Measurements from ENCODE around the gene STK39.

The STK39 gene

DNA sequence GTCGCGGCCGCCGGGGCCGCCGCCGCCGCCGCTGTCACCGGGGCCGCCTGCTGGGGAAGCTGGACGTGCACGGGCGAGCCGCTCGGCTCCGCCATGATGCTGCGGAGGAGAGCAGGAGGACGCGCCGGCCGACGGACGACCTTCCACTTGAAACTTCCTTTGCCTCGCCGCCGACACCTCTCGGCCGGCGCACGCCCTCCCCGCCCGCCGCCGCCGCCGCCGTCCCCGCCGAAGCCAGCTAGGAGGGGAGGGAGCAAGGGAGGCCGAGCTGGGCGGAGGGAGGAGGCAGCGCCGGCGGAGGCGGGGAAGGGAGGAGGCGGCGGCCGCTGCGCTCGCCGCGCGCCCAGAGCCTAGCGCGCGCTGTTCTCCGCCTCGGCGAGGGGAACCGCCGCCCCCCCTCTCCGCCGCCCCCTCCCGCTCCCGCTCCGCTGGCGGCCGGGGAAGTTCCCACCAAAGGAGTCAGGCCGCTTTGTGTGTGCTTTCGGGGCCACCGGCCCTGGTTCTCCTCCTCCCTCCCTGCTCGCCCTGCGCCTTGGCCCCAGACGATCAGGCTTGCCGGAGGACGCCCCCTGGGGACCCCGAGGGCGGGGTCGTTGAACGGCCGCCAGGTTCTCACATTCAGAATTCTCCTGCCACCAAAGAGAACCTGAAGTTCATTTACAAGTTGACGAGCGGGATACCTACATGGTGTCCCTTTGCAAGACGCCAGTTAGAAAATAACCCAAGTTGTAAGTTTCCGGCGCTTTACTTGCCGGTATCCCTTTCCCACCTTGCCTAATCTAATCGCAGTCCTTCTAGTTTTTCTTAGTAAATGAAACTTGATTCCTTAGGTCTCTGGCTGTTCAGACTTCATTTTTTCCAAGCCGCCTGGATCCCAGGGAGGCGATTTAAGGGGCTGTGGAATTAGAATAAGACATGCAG, at the start of gene STK39:
Gene STK39, minus strand, starts transcription at position 255 of the 921 bp plus-strand sequence. Its CDS starts 160 bp downstream, at position 95.
- peak; percentile 80 for DNase-seq (ENCODE audit: low read depth)
- TF ChIP-seq, protein P1, sequence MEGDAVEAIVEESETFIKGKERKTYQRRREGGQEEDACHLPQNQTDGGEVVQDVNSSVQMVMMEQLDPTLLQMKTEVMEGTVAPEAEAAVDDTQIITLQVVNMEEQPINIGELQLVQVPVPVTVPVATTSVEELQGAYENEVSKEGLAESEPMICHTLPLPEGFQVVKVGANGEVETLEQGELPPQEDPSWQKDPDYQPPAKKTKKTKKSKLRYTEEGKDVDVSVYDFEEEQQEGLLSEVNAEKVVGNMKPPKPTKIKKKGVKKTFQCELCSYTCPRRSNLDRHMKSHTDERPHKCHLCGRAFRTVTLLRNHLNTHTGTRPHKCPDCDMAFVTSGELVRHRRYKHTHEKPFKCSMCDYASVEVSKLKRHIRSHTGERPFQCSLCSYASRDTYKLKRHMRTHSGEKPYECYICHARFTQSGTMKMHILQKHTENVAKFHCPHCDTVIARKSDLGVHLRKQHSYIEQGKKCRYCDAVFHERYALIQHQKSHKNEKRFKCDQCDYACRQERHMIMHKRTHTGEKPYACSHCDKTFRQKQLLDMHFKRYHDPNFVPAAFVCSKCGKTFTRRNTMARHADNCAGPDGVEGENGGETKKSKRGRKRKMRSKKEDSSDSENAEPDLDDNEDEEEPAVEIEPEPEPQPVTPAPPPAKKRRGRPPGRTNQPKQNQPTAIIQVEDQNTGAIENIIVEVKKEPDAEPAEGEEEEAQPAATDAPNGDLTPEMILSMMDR (IDR thresholded peaks at IDR 0.05; ENCODE audit: insufficient read depth, low read depth, low read length, missing control alignments): no peak
- peak within 1 kb of the TSS; percentile 57 for H3K4me3 ChIP-seq (ENCODE audit: low read length)

DNA sequence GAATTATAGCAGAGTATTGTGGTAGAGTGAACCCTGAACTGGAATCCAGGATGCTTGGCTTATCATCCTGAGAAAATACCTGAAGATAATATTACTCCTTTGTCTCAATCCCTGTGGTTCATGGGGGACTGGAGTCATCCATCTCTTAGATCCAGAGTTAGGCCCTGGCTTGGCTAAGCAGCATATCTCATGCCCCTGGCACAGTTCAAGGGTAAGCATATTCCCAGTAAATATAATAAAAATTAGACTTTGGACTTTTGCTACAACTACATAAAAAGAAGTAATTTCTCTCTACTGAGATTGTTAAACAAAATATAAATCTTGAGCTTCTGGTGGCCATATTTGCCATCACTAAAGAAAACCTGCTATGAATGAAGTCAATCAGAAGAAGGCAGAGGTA, 47.7 kb upstream of the STK39 start:
- TF ChIP-seq, protein P1 (IDR thresholded peaks at IDR 0.05; ENCODE audit: insufficient read depth, low read depth, low read length, missing control alignments): no peak
- no peak overlapping the region for H3K4me3 ChIP-seq (ENCODE audit: low read length)
- no peak for DNase-seq (ENCODE audit: low read depth)

DNA sequence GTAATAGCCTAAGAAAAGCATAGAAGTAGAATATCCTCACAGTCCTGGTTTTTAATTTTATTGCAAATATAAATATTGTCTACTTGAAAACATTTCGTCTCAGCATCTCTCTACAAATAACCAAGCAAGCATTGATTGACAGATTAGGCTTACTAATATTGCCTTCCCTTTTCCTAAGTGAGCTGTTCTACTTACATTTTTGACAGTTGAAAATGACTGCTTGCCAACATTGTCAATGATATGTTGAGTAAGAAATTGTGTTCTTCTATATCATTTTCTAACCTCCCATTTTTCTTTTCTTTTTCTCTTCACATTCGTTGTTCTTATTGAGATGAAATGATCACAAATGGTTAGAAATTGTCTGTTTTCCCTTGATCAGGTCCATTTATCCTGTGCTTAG, 47.0 kb upstream of the STK39 start:
- no peak overlapping the region for H3K4me3 ChIP-seq (ENCODE audit: low read length)
- DNase-seq (ENCODE audit: low read depth): no peak
- TF ChIP-seq, protein P1 (IDR thresholded peaks at IDR 0.05; ENCODE audit: insufficient read depth, low read depth, low read length, missing control alignments): no peak

DNA sequence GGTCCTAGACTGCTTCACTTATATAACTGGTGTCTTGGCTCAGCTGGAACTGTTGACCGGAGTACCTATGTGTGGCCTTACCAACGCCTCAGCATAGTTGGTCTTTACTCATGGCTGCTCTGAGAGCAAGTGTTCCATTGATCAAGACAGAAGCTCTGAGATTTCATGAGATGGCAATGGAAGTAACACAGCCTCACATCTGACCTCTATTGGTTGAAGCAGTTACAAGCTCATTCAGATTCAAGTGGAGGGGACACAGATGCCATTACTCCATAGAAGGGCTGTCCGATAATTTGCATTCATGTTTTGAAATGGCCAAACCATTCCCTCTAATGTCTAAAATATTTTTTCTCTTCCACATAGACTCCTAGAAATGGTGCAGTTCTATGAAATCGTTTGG, 46.4 kb upstream of the STK39 start:
- no peak overlapping the region for H3K4me3 ChIP-seq (ENCODE audit: low read length)
- TF ChIP-seq, protein P1 (IDR thresholded peaks at IDR 0.05; ENCODE audit: insufficient read depth, low read depth, low read length, missing control alignments): peak; percentile 25
- no peak for DNase-seq (ENCODE audit: low read depth)

DNA sequence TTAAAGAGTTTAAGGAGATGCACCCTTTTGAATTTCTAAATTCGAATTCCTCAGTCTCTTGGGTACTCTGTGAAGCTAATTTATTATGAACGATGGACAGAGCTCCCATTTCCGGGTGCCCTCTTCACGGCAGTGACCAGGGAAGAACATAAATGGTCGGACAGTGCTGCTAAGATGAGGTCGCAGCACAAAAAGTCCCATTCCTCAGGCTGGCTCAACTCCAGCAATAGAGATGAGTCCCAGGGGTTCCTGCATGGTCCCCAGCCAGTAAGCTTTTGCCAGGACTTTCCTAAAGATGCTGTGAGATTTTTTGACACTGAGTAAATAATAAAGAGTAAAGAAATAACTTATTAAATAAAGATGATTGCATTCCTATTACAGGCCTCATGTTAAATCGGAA, 43.0 kb upstream of the STK39 start:
- no peak overlapping the region for H3K4me3 ChIP-seq (ENCODE audit: low read length)
- no peak for DNase-seq (ENCODE audit: low read depth)
- TF ChIP-seq, protein P1 (IDR thresholded peaks at IDR 0.05; ENCODE audit: insufficient read depth, low read depth, low read length, missing control alignments): no peak

DNA sequence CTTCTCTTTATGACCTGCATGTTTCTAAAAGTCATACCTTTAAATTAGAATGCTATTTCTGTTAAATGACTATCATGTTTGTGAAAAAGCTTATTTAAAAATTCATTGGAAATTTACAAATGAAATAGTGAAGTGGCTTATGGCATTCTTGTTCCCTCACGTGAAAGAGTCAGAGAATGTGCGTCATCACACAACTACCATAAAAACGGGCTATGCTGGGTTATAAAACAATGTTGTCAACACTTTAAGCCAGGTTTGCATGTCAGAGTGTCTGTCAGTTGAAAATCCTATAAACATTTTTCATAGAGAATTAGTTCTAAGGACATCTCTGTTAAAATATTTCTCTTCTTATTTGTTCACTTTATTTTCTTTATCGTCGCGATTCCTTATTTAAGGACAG, 42.5 kb upstream of the STK39 start:
- no peak for DNase-seq (ENCODE audit: low read depth)
- TF ChIP-seq, protein P1 (IDR thresholded peaks at IDR 0.05; ENCODE audit: insufficient read depth, low read depth, low read length, missing control alignments): no peak
- no peak overlapping the region for H3K4me3 ChIP-seq (ENCODE audit: low read length)

Data from epithelial cell of esophagus (primary cell).